Measurements from ENCODE around the gene BBS4.

GRCh38 chr15:72732516-72732915, 46.5 kb downstream of the BBS4 start:
- TF ChIP-seq SP1 (IDR thresholded peaks at IDR 0.05) = no peak
- TF ChIP-seq BHLHE40 (IDR thresholded peaks at IDR 0.05; ENCODE audit: borderline replicate concordance) = no peak
- TF ChIP-seq FOXK2 (IDR thresholded peaks at IDR 0.05) = no peak
- no peak for TF ChIP-seq FOXM1 (IDR thresholded peaks at IDR 0.05; ENCODE audit: borderline replicate concordance)
- TF ChIP-seq ELF4 (IDR thresholded peaks at IDR 0.05) = no peak
- no peak for TF ChIP-seq TARDBP (IDR thresholded peaks at IDR 0.05)
- TF ChIP-seq PKNOX1 (IDR thresholded peaks at IDR 0.05) = no peak
- TF ChIP-seq SUZ12 (IDR thresholded peaks at IDR 0.05) = no peak
- TF ChIP-seq L3MBTL2 (conservative IDR thresholded peaks at IDR 0.05) = no peak
- TF ChIP-seq CTBP1 (IDR thresholded peaks at IDR 0.05; ENCODE audit: borderline replicate concordance) = no peak
